WTC11 (cell line): Measurements from ENCODE around the gene ZNF516. TPM values are rescaled to one million over a fixed set of nuclear protein-coding genes. Genes with fewer than 3 reads are reported as not detected.

Source experiments
- ATAC-seq: fragments of 200-7000 bp; cut with Tn5 transposase; 2 replicates; pipeline ENCODE4 v1.10.0; 2021; ENCODE audit warnings: mild to moderate bottlenecking, moderate library complexity
- CTCF ChIA-PET: fragments of 300-600 bp; sonication (Branson Sonifier 250); formaldehyde crosslinking; loops from one replicate; lab custom pipeline; 2021; ENCODE audit warnings: antibody characterized with exemption; lab: Charles Lee
- POLR2A ChIA-PET: fragments of 350-600 bp; sonication (Branson Sonifier 250); formaldehyde crosslinking; loops from one replicate; lab custom pipeline; 2021; ENCODE audit warnings: antibody characterized with exemption; lab: Charles Lee
- DNase-seq: peaks from one replicate; pipeline ENCODE4 v3.0.0; 2021; ENCODE audit warnings: low spot score
- H3K27ac Mint-ChIP-seq: 2 replicates; pipeline ENCODE4 v1.8.0; 2021; ENCODE audit warnings: mixed read lengths
- H3K27me3 Mint-ChIP-seq: 2 replicates; pipeline ENCODE4 v1.8.0; 2021; ENCODE audit warnings: low read depth, mild to moderate bottlenecking, moderate library complexity, mixed read lengths
- H3K36me3 Mint-ChIP-seq: 2 replicates; pipeline ENCODE4 v1.8.0; 2021; ENCODE audit warnings: mixed read lengths
- H3K4me1 Mint-ChIP-seq: 2 replicates; pipeline ENCODE4 v1.8.0; 2022; ENCODE audit warnings: mixed read lengths
- H3K4me3 Mint-ChIP-seq: 2 replicates; pipeline ENCODE4 v1.8.0; 2021; ENCODE audit warnings: mild to moderate bottlenecking, moderate library complexity, mixed read lengths
- H3K9me3 Mint-ChIP-seq: 2 replicates; pipeline ENCODE4 v1.8.0; 2021; ENCODE audit warnings: mixed read lengths
- ATF6 ChIP-seq: sonication (generic); formaldehyde crosslinking; IDR thresholded peaks from 2 replicates; pipeline ENCODE4 v1.8.1; 2023; ENCODE audit warnings: mild to moderate bottlenecking, missing genetic modification reagents
- CBFB ChIP-seq: sonication (generic); formaldehyde crosslinking; IDR thresholded peaks from 2 replicates; pipeline ENCODE4 v1.8.1; 2022; ENCODE audit warnings: mild to moderate bottlenecking, low read depth, missing genetic modification reagents
- CDX4 ChIP-seq: fragments of 250-450 bp; sonication (Bioruptor Pico); IDR thresholded peaks from 2 replicates; pipeline ENCODE4 v1.9.0; 2021; ENCODE audit warnings: moderate library complexity, mild to moderate bottlenecking, inconsistent platforms, borderline replicate concordance
- E2F4 ChIP-seq: sonication (generic); formaldehyde crosslinking; IDR thresholded peaks from 2 replicates; pipeline ENCODE4 v1.8.1; 2022; ENCODE audit warnings: low read depth, mild to moderate bottlenecking, moderate library complexity, missing genetic modification reagents, borderline replicate concordance
- ERG ChIP-seq: fragments of 250-450 bp; sonication (Bioruptor Pico); IDR thresholded peaks from 2 replicates; pipeline ENCODE4 v1.8.0; 2021; ENCODE audit warnings: mild to moderate bottlenecking
- HMGA2 ChIP-seq: fragments of 250-450 bp; sonication (Bioruptor Pico); IDR thresholded peaks from 2 replicates; pipeline ENCODE4 v1.4.0; 2021; ENCODE audit warnings: mild to moderate bottlenecking, moderate library complexity
- HMGXB4 ChIP-seq: sonication (generic); formaldehyde crosslinking; IDR thresholded peaks from 2 replicates; pipeline ENCODE4 v1.8.1; 2023; ENCODE audit warnings: mild to moderate bottlenecking, moderate library complexity, missing genetic modification reagents
- MLX ChIP-seq: sonication (generic); formaldehyde crosslinking; IDR thresholded peaks from 2 replicates; pipeline ENCODE4 v1.8.1; 2023; ENCODE audit warnings: mild to moderate bottlenecking, missing genetic modification reagents, moderate library complexity
- NR2C2 ChIP-seq: sonication (generic); formaldehyde crosslinking; IDR thresholded peaks from 2 replicates; pipeline ENCODE4 v1.8.0; 2022; ENCODE audit warnings: mild to moderate bottlenecking, missing genetic modification reagents
- NR3C1 ChIP-seq: sonication (generic); formaldehyde crosslinking; conservative IDR thresholded peaks from 2 replicates; pipeline ENCODE4 v1.8.1; 2023; ENCODE audit warnings: low read depth, mild to moderate bottlenecking, missing genetic modification reagents
- SOX15 ChIP-seq: fragments of 250-450 bp; sonication (Bioruptor Pico); IDR thresholded peaks from 2 replicates; pipeline ENCODE4 v1.9.0; 2021; ENCODE audit warnings: mild to moderate bottlenecking
- SP1 ChIP-seq: sonication (generic); formaldehyde crosslinking; conservative IDR thresholded peaks from 2 replicates; pipeline ENCODE4 v1.8.1; 2022; ENCODE audit warnings: missing genetic modification reagents
- TP53 ChIP-seq: sonication (generic); formaldehyde crosslinking; IDR thresholded peaks from 2 replicates; pipeline ENCODE4 v1.8.1; 2023; ENCODE audit warnings: mild to moderate bottlenecking, missing genetic modification reagents
- ZBTB21 ChIP-seq: sonication (generic); formaldehyde crosslinking; IDR thresholded peaks from 2 replicates; pipeline ENCODE4 v1.8.1; 2023; ENCODE audit warnings: mild to moderate bottlenecking, missing genetic modification reagents, borderline replicate concordance
- ZBTB43 ChIP-seq: sonication (generic); formaldehyde crosslinking; IDR thresholded peaks from 2 replicates; pipeline ENCODE4 v1.8.1; 2023; ENCODE audit warnings: mild to moderate bottlenecking, missing genetic modification reagents
- ZNF263 ChIP-seq: sonication (generic); formaldehyde crosslinking; IDR thresholded peaks from 2 replicates; pipeline ENCODE4 v1.8.1; 2022; ENCODE audit warnings: low read depth, mild to moderate bottlenecking, moderate library complexity, missing genetic modification reagents
- ZNF532 ChIP-seq: fragments of 250-450 bp; sonication (Bioruptor Pico); IDR thresholded peaks from 2 replicates; pipeline ENCODE4 v1.9.0; 2021; ENCODE audit warnings: mild to moderate bottlenecking, borderline replicate concordance
- total RNA-seq: library from RNA; stranded (reverse); gene quantifications from 3 replicates; pipeline ENCODE4 v1.2.3, GENCODE V29; 2021

Gene ZNF516
- total RNA-seq, 1 experiment from 2014 or later, result 58.6 TPM

- H3K4me3 Mint-ChIP-seq, result no peak overlapping the region
- POLR2A ChIA-PET, result no interaction called here
- peaks cover 4% of the 10 kb centered on the region for H3K36me3 Mint-ChIP-seq
- peaks cover 45% of the 10 kb centered on the region for H3K4me1 Mint-ChIP-seq
- no peaks in the 10 kb centered on the region for H3K9me3 Mint-ChIP-seq
- DNase-seq, result no peak
- ATAC-seq, result no peak
- H3K27me3 Mint-ChIP-seq, result no peaks in the 10 kb centered on the region; the same call in 1 of the 2 replicates
- H3K27ac Mint-ChIP-seq, result no peak overlapping the region
- CTCF ChIA-PET, result no interaction called here
- TF ChIP-seq NR3C1 (CRISPR knock-in tag) (no peak), NR2C2 (CRISPR knock-in tag) (no peak), ZNF263 (no peak), MLX (CRISPR knock-in tag) (no peak), ZBTB21 (CRISPR knock-in tag) (no peak), ZNF532 (no peak), ZBTB43 (CRISPR knock-in tag) (no peak), ERG (CRISPR knock-in tag) (no peak), HMGXB4 (CRISPR knock-in tag) (no peak), CDX4 (CRISPR knock-in tag) (no peak)
- TF ChIP-seq, all 79 proteins: peak for 0
Observed at GRCh38 chr18:76445275-76445674, 49.8 kb downstream of the ZNF516 start.

- ChIA-PET POLR2A (no interaction called here), CTCF (no interaction called here)
- Mint-ChIP-seq H3K36me3 (peaks cover 8% of the 10 kb centered on the region), H3K27me3 (no peaks in the 10 kb centered on the region; the same call in 1 of the 2 replicates), H3K4me1 (peaks cover 40% of the 10 kb centered on the region), H3K27ac (no peak overlapping the region), H3K4me3 (no peak overlapping the region), H3K9me3 (no peaks in the 10 kb centered on the region)
- ATAC-seq, result no peak
- DNase-seq, result no peak
- no peak for TF ChIP-seq E2F4
- no peak for TF ChIP-seq SP1 (CRISPR knock-in tag)
- TF ChIP-seq NR2C2 (CRISPR knock-in tag), result no peak
- TF ChIP-seq SOX15 (CRISPR knock-in tag), result no peak
- no peak for TF ChIP-seq ATF6 (CRISPR knock-in tag)
- no peak for TF ChIP-seq CBFB (CRISPR knock-in tag)
- no peak for TF ChIP-seq TP53
- TF ChIP-seq HMGA2 (CRISPR knock-in tag), result no peak
Observed at GRCh38 chr18:76444446-76445105, 50.5 kb downstream of the ZNF516 start.
